DOHH2 (cell line): ENCODE measurements around the gene COL18A1.
"Not testable (repeated sequence)": the region's sequence is repeated elsewhere in the genome, so short reads cannot be mapped to it uniquely, and the experiment has no call there.

Experiments
- EZH2phosphoT487 ChIP-seq: fragments of 200-600 bp; sonication (generic); IDR thresholded peaks from 2 replicates; pipeline ENCODE4 v1.6.1; 2017; ENCODE audit warnings: borderline replicate concordance, mild to moderate bottlenecking, antibody characterized with exemption, low read length, moderate library complexity, mixed read lengths
- TF ChIP-seq, protein P1 (sequence below): fragments of 200-600 bp; sonication (generic); IDR thresholded peaks from one replicate; pipeline ENCODE4 v1.5.1; 2014; ENCODE audit warnings: antibody characterized with exemption, mild to moderate bottlenecking, low read depth, low read length; ENCODE audit not compliant: poor library complexity, severe bottlenecking

GRCh38 chr21:45527151-45527999 is 122.4 kb downstream of the COL18A1 start:
- TF ChIP-seq, protein P1, sequence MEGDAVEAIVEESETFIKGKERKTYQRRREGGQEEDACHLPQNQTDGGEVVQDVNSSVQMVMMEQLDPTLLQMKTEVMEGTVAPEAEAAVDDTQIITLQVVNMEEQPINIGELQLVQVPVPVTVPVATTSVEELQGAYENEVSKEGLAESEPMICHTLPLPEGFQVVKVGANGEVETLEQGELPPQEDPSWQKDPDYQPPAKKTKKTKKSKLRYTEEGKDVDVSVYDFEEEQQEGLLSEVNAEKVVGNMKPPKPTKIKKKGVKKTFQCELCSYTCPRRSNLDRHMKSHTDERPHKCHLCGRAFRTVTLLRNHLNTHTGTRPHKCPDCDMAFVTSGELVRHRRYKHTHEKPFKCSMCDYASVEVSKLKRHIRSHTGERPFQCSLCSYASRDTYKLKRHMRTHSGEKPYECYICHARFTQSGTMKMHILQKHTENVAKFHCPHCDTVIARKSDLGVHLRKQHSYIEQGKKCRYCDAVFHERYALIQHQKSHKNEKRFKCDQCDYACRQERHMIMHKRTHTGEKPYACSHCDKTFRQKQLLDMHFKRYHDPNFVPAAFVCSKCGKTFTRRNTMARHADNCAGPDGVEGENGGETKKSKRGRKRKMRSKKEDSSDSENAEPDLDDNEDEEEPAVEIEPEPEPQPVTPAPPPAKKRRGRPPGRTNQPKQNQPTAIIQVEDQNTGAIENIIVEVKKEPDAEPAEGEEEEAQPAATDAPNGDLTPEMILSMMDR = not testable (repeated sequence)
- not testable (repeated sequence) for TF ChIP-seq EZH2phosphoT487
